HG03521 (cell line): ENCODE results near the gene RITA1.

Experiments used
- ATAC-seq: cut with Tn5 transposase; IDR thresholded peaks from one replicate; pipeline ENCODE4 v1.9.1; 2021; ENCODE audit warnings: mild to moderate bottlenecking, moderate library complexity; ENCODE audit not compliant: unreplicated experiment

RITA1 gene

GRCh38 chr12:113152835-113153814 lies 32.4 kb upstream of the RITA1 start:
- ATAC-seq: no peak

DNA sequence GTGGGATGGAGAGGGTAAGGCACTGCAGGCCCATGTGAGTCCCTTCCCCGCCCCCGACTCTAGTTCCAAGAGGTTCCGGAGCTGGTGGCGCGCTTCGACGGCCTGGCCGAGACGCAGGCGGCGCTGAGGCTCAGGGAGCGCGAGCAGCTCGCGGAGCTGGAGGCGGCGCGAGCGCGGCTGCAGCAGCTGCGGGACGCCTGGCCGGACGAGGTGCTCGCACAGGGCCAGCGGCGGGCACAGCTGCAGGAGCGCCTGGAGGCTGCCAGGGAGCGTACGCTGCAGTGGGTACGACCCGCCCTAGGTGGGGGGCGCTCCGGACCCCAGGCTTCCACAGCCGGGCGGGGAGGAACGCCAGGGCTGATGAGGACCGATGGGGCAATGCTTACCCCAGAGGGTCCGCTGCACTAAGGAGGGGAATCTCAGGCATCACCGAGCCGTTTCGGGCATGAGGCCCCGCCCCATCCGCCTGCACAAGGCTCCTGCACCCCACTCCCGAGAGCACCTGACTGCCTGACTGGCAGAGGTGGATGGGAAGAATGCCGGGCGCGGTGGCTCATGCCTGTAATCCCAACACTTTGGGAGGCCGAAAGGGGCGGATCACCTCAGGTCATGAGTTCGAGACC lies 31.1 kb upstream of the RITA1 start:
- no peak for ATAC-seq

GRCh38 chr12:113155060-113155459 lies 30.5 kb upstream of the RITA1 start:
- ATAC-seq: no peak

- ATAC-seq: no peak
Observed at GRCh38 chr12:113155646-113156045, 29.9 kb upstream of the RITA1 start.

GRCh38 chr12:113157218-113157859 lies 28.2 kb upstream of the RITA1 start:
- ATAC-seq: no peak

DNA sequence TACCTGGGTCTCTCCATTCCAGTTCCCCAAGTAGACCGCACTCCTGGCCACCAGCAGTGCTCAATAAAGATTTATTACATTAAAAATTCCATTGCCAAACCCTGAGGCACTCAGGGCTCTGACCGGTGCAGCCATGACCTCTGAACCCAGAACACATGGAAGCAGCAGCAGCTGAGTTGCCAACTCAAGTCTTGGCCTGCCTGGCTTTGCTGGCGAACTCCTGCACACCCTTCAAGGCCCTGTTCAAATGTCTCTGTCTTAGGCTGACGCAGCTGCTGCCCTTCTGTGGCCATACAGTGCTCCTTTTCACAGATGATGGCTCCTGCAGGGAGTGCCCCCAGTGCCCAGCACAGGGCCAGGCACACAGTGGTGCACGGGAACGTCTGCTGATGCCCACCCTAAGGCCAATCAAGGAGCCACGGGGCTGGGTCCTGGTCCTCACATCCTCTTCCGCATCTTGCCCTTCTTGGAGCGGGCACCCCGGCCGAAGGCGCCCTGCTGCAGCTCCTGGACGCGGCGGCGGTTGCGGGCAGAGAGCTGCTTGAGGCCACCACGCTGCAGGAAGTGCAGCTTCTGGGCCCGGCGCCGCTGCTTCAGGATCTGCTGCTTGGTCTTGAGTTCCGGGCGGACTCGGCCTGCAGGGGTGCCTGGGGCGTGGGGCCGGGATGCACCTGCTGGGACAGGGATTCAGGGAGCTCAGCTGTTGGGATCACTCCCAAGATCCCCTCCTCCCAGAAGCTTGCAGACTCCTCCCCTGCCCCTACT lies 26.9 kb upstream of the RITA1 start:
- no peak for ATAC-seq

DNA sequence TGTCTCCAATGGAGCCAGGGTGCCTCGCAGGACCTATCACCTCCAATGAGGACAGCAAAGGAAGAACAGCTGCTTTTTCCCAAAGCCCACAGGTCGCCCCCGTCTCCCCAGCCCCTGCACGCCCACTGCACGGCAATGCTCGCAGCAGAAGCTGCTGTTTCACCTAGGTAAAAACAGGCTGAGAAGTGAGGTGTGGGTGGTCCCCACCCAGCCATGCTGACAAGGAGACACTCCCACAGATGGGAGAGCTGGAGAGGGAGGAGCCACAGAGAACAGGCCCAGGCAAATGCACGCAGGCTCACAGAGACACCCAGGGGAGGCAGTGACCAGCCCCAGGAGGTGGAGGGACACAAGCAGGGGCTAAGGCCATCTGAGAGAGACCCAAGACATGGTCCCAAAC lies 25.6 kb upstream of the RITA1 start:
- ATAC-seq: no peak

DNA sequence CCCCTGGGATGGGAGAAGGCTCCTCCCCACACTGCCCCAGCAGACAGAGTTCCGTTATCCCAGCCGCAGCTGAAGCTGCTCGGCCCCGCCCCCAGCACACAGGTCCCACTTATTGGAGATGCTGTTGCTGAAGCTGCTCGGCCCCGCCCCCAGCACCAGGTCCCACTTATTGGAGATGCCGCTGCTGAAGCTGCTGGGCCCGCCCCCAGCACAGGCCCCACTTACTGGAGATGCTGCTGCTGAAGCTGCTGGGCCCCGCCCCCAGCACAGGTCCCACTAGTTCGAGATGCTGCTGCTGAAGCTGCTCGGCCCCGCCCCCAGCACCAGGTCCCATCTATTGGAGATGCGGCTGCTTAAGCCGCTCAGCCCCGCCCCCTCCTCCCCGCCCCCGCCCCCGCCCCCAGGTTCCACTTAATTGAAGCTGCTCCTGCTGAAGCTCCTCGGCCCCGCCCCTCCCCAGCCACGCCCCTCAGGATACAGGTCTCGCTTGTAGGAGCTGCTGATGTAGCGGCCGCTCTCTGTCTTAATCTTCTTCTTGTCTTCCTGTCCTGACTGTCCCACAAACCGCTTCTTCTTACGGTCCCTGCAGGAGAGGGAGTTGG lies 24.0 kb upstream of the RITA1 start:
- no peak for ATAC-seq

GRCh38 chr12:113162102-113163029 lies 23.2 kb upstream of the RITA1 start:
- no peak for ATAC-seq

DNA sequence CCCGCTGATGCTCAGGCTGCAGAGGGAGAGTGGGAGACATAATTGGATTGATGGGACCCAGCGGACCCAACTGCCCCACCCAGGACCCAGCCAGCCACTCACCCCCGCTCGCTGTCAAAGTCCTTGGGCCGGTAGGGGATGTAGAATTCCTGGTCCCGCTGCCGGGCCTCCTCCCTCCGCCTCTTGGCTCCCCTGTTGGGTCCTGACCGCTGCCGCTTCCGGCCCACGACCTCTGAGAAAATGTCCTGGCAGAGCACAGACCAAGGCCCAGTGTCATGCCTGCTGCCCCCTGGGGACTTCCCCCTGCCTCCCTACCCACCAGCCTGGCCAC lies 22.5 kb upstream of the RITA1 start:
- ATAC-seq: no peak

- ATAC-seq: no peak
Observed at GRCh38 chr12:113164014-113164413, 21.5 kb upstream of the RITA1 start.

GRCh38 chr12:113165521-113166450 lies 19.7 kb upstream of the RITA1 start:
- ATAC-seq: no peak

- no peak for ATAC-seq
Observed at GRCh38 chr12:113167868-113168267, 17.7 kb upstream of the RITA1 start.

DNA sequence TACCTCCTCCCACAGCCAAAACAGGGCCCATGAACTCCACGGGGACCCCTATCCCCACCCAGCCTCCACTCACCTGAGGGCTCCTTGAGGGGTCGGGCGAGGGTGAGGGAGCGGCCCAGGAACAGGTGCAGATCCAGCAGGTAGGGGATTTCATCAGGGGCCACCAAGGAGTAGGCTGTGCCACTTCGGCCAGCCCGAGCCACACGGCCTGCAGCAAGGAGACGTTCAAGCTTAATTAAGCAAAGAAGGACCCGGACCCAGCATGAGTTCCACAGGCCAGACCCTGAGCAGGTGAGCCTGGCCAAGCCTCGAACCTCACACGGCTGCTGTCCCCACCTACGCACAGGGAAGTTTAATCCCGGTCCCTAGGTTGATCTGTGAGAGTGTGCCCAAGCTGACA lies 15.8 kb upstream of the RITA1 start:
- no peak for ATAC-seq

GRCh38 chr12:113170457-113170856 lies 15.1 kb upstream of the RITA1 start:
- no peak for ATAC-seq

DNA sequence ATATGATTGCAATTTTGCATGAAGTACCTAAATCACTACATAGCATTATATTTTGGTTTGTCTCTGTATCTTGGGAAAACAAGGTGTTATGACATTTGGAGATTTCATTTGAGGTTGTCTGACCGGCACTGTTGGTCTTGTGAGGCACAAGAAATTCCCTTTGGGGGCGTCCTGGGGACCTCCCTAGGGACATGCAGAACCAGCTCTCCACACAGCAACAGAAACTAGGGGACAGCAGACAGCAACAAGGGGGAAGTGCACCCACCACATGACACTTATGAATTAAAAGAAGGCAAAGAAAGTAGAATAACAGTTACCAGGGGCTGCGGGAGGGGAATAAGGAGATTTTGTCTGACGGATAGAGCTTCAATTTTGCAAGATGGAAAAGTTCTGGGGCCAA lies 14.6 kb upstream of the RITA1 start:
- ATAC-seq: no peak

DNA sequence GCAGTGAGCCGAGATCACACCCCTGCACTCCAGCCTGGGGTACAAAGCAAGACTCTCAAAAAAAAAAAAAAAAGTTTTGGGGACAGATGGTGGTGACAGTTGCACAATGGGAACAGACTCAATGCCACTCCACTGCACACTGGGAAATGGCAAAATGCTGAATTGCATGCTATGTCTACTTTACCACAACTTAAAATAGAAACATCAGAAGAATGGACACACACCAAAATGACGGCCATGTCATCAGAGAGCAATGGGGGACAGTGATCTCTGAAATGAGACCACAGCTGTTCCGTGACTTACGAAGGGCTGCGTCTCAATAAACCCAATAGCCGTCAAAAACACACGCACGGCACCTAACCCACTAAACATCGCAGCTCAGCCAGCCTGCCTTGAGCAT lies 14.0 kb upstream of the RITA1 start:
- ATAC-seq: no peak

GRCh38 chr12:113172185-113172584 lies 13.3 kb upstream of the RITA1 start:
- no peak for ATAC-seq
